Gastrocnemius medialis (tissue), 4 donors: Measurements from ENCODE around the gene EPM2A.

Experiments used
- POLR2A ChIP-seq, 2 donors: fragments of 450-650 bp; IDR thresholded peaks; one replicate each; pipeline ENCODE4 v1.6.1; 2017; ENCODE audit warnings: antibody characterized with exemption in 2 of 2, mild to moderate bottlenecking in 2 of 2, moderate library complexity in 2 of 2
- TF ChIP-seq, protein P1 (sequence below), 5 experiments: fragments of 450-650 bp in 3 of 5; fragments of 200-600 bp in 2 of 5; sonication (generic) in 2 of 5; IDR thresholded peaks in 4 of 5; conservative IDR thresholded peaks in 1 of 5; 1 replicate in 4 of 5; 2 replicates in 1 of 5; pipeline ENCODE4 v1.5.1; 2016 to 2019; ENCODE audit warnings: antibody characterized with exemption in 5 of 5, mild to moderate bottlenecking in 3 of 5, moderate library complexity in 3 of 5

- TF ChIP-seq, protein P1, sequence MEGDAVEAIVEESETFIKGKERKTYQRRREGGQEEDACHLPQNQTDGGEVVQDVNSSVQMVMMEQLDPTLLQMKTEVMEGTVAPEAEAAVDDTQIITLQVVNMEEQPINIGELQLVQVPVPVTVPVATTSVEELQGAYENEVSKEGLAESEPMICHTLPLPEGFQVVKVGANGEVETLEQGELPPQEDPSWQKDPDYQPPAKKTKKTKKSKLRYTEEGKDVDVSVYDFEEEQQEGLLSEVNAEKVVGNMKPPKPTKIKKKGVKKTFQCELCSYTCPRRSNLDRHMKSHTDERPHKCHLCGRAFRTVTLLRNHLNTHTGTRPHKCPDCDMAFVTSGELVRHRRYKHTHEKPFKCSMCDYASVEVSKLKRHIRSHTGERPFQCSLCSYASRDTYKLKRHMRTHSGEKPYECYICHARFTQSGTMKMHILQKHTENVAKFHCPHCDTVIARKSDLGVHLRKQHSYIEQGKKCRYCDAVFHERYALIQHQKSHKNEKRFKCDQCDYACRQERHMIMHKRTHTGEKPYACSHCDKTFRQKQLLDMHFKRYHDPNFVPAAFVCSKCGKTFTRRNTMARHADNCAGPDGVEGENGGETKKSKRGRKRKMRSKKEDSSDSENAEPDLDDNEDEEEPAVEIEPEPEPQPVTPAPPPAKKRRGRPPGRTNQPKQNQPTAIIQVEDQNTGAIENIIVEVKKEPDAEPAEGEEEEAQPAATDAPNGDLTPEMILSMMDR (IDR thresholded peaks at IDR 0.05 in 4 of 5, conservative IDR thresholded peaks at IDR 0.05 in 1 of 5), result no peak
- no peak for TF ChIP-seq POLR2A (IDR thresholded peaks at IDR 0.05)
Measured at GRCh38 chr6:145651988-145652387, 83.3 kb downstream of the EPM2A start.
